MM.1S (cell line): ENCODE results near the gene EVL.

ENCODE experiments used
- DNase-seq: peaks from one replicate; pipeline ENCODE4 v3.0.0-alpha.2; 2015
- H2AFZ ChIP-seq: fragments of 300-600 bp; sonication (generic); 2 replicates; pipeline ENCODE4 v1.6.0; 2016; ENCODE audit warnings: antibody characterized with exemption, low read length
- H3F3A ChIP-seq: fragments of 300-600 bp; sonication (generic); 2 replicates; pipeline ENCODE4 v1.6.1; 2016; ENCODE audit warnings: mild to moderate bottlenecking, antibody characterized with exemption, low read length, moderate library complexity, mixed read lengths; ENCODE audit not compliant: insufficient read depth
- H3K27ac ChIP-seq: fragments of 300-600 bp; sonication (generic); 2 replicates; pipeline ENCODE4 v1.5.1; 2016; ENCODE audit warnings: mild to moderate bottlenecking, low read length
- H3K27me3 ChIP-seq: fragments of 300-600 bp; sonication (generic); replicated peaks from 2 replicates; pipeline ENCODE4 v1.6.0; 2016; ENCODE audit warnings: low read length; ENCODE audit not compliant: insufficient read depth
- H3K36me3 ChIP-seq: fragments of 300-600 bp; sonication (generic); replicated peaks from 2 replicates; pipeline ENCODE4 v1.6.1; 2016; ENCODE audit warnings: mild to moderate bottlenecking, low read length, mixed read lengths; ENCODE audit not compliant: insufficient read depth
- H3K4me1 ChIP-seq: fragments of 300-600 bp; sonication (generic); 2 replicates; pipeline ENCODE4 v1.6.1; 2016; ENCODE audit warnings: low read length, mixed read lengths
- H3K4me2 ChIP-seq: fragments of 300-600 bp; sonication (generic); 2 replicates; pipeline ENCODE4 v1.6.0; 2016; ENCODE audit warnings: low read depth, low read length
- H3K4me3 ChIP-seq: fragments of 300-600 bp; sonication (generic); 2 replicates; pipeline ENCODE4 v1.5.1; 2016; ENCODE audit warnings: low read length, mixed read lengths
- H3K79me2 ChIP-seq: fragments of 300-600 bp; sonication (generic); 2 replicates; pipeline ENCODE4 v1.6.1; 2016; ENCODE audit warnings: mixed run types, low read length, mixed read lengths
- H3K9ac ChIP-seq: fragments of 300-600 bp; sonication (generic); 2 replicates; pipeline ENCODE4 v1.6.1; 2016; ENCODE audit warnings: low read length, mixed read lengths
- H3K9me2 ChIP-seq: fragments of 300-600 bp; sonication (generic); replicated peaks from 2 replicates; pipeline ENCODE4 v1.6.1; 2016; ENCODE audit warnings: mild to moderate bottlenecking, low read length, mixed read lengths; ENCODE audit not compliant: insufficient read depth
- H3K9me3 ChIP-seq: fragments of 300-600 bp; sonication (generic); replicated peaks from 2 replicates; pipeline ENCODE4 v1.6.1; 2016; ENCODE audit warnings: mild to moderate bottlenecking, low read length, mixed read lengths; ENCODE audit not compliant: insufficient read depth
- H4K20me1 ChIP-seq: fragments of 300-600 bp; sonication (generic); 2 replicates; pipeline ENCODE4 v1.6.1; 2016; ENCODE audit warnings: mild to moderate bottlenecking, low read length, moderate library complexity, mixed read lengths; ENCODE audit not compliant: insufficient read depth
- CTCF ChIP-seq: fragments of 300-600 bp; sonication (generic); IDR thresholded peaks from 2 replicates; pipeline ENCODE4 v1.5.1; 2016; ENCODE audit warnings: antibody characterized with exemption, low read length, mixed read lengths
- EZH2 ChIP-seq: fragments of 300-600 bp; sonication (generic); optimal IDR thresholded peaks from 2 replicates; pipeline ENCODE3; 2017; ENCODE audit warnings: low read depth, mild to moderate bottlenecking, antibody characterized with exemption, low read length, mixed read lengths
- EZH2phosphoT487 ChIP-seq: fragments of 300-600 bp; sonication (generic); IDR thresholded peaks from 2 replicates; pipeline ENCODE4 v1.6.1; 2018; ENCODE audit warnings: antibody characterized with exemption, low read length

Gene EVL

GRCh38 chr14:100079726-100080005 lies 14.4 kb downstream of the EVL start:
- Histone ChIP-seq H3K9ac (no peak overlapping the region), H2AFZ (no peak overlapping the region), H3F3A (no peaks in the 10 kb centered on the region), H3K4me2 (no peak overlapping the region), H3K4me3 (no peak overlapping the region), H4K20me1 (no peaks in the 10 kb centered on the region), H3K36me3 (no peaks in the 10 kb centered on the region), H3K79me2 (no peaks in the 10 kb centered on the region), H3K9me3 (no peaks in the 10 kb centered on the region), H3K27ac (no peak overlapping the region), H3K27me3 (no peaks in the 10 kb centered on the region), H3K4me1 (no peaks in the 10 kb centered on the region), H3K9me2 (no peaks in the 10 kb centered on the region)
- no peak for DNase-seq
- TF ChIP-seq EZH2 (no peak), CTCF (no peak)

- H3K9me3 ChIP-seq: no peaks in the 10 kb centered on the region
Measured at GRCh38 chr14:100080206-100080605, 15.0 kb downstream of the EVL start.

GRCh38 chr14:100081997-100082625 lies 16.9 kb downstream of the EVL start:
- no peak for DNase-seq
- H3F3A ChIP-seq: no peaks in the 10 kb centered on the region
- H3K9me2 ChIP-seq: no peaks in the 10 kb centered on the region
- H3K79me2 ChIP-seq: no peaks in the 10 kb centered on the region
- H3K4me2 ChIP-seq: no peak overlapping the region
- H3K9ac ChIP-seq: no peak overlapping the region
- TF ChIP-seq CTCF (no peak), EZH2phosphoT487 (no peak), EZH2 (no peak)
- H3K4me3 ChIP-seq: no peak overlapping the region
- no peaks in the 10 kb centered on the region for H3K36me3 ChIP-seq
- no peak overlapping the region for H3K27ac ChIP-seq
- no peaks in the 10 kb centered on the region for H3K9me3 ChIP-seq
- H3K4me1 ChIP-seq: no peaks in the 10 kb centered on the region
- no peaks in the 10 kb centered on the region for H4K20me1 ChIP-seq
- H3K27me3 ChIP-seq: no peaks in the 10 kb centered on the region
- H2AFZ ChIP-seq: no peak overlapping the region

More at GRCh38 chr14:100080206-100080605, 15.0 kb downstream of the EVL start:
- Histone ChIP-seq H3K36me3 (no peaks in the 10 kb centered on the region), H3K9ac (no peak overlapping the region), H4K20me1 (no peaks in the 10 kb centered on the region), H3K27me3 (no peaks in the 10 kb centered on the region), H3K9me2 (no peaks in the 10 kb centered on the region), H2AFZ (no peak overlapping the region), H3K4me2 (no peak overlapping the region), H3K4me3 (no peak overlapping the region), H3K27ac (no peak overlapping the region), H3K79me2 (no peaks in the 10 kb centered on the region), H3F3A (no peaks in the 10 kb centered on the region), H3K4me1 (no peaks in the 10 kb centered on the region)
- no peak for DNase-seq
- TF ChIP-seq EZH2: no peak

- no peak for DNase-seq
- no peak overlapping the region for H3K9ac ChIP-seq
Measured at GRCh38 chr14:100082723-100083122, 17.5 kb downstream of the EVL start.

More at GRCh38 chr14:100082723-100083122, 17.5 kb downstream of the EVL start:
- TF ChIP-seq EZH2phosphoT487 (no peak), CTCF (no peak), EZH2 (no peak)
- Histone ChIP-seq H3K4me1 (no peaks in the 10 kb centered on the region), H3K4me2 (no peak overlapping the region), H3K79me2 (no peaks in the 10 kb centered on the region), H3K4me3 (no peak overlapping the region), H3K9me2 (no peaks in the 10 kb centered on the region), H3K36me3 (no peaks in the 10 kb centered on the region), H4K20me1 (no peaks in the 10 kb centered on the region), H3K27ac (no peak overlapping the region), H2AFZ (no peak overlapping the region), H3F3A (no peaks in the 10 kb centered on the region), H3K9me3 (no peaks in the 10 kb centered on the region), H3K27me3 (no peaks in the 10 kb centered on the region)
